GM12891 (cell line): Measurements from ENCODE around the gene EIF1.

Source experiments
- PAX5 ChIP-seq: IDR thresholded peaks from 2 replicates; pipeline ENCODE4 v1.6.1; 2011; ENCODE audit warnings: low read length, moderate library complexity, mild to moderate bottlenecking; ENCODE audit not compliant: insufficient read depth, severe bottlenecking
- POLR2A ChIP-seq: IDR thresholded peaks from 2 replicates; pipeline ENCODE4 v1.6.1; 2011; ENCODE audit warnings: low read depth, low read length, control low read depth
- POLR2AphosphoS5 ChIP-seq: IDR thresholded peaks from 2 replicates; pipeline ENCODE4 v1.6.1; 2011; ENCODE audit warnings: low read depth, low read length, control low read depth
- POU2F2 ChIP-seq: IDR thresholded peaks from 2 replicates; pipeline ENCODE4 v1.6.1; 2011; ENCODE audit warnings: low read depth, mild to moderate bottlenecking, control low read depth, low read length, moderate library complexity
- SPI1 ChIP-seq: IDR thresholded peaks from 2 replicates; pipeline ENCODE4 v1.6.1; 2011; ENCODE audit warnings: low read depth, low read length, control low read depth
- TAF1 ChIP-seq: IDR thresholded peaks from 2 replicates; pipeline ENCODE4 v1.6.1; 2011; ENCODE audit warnings: low read depth, low read length, control low read depth

DNA sequence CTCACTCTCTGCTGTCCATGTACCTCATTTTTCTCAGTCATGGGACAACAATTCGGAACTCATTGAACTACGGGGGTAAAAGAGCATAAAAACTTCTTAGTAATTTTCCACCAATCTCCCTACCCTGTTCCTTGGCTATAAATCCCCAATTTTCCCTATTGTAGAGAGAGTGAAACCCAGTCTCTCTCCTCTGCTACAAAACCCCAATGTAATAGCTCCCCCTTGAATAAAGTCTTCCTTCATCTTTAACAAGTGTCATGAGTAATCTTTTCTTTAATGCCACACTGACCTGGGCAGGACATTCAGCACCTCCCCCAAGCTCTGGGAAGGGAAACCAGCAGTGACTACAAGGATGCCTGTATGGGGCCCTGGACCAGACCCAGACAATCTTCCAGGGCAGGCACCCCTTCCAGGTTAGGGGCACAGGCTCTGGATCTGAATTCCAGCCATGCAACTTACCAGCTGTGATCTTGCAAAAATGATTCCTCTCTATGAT, 10.2 kb upstream of the EIF1 start:
- no peak for TF ChIP-seq SPI1
- TF ChIP-seq POLR2A, result peak; percentile 99
- peak; percentile 99 for TF ChIP-seq POLR2AphosphoS5
- 0 out of 2 replicates have a peak, but pooled peaks have one; percentile 7 for TF ChIP-seq TAF1
- no peak; the same call in 1 of the 2 replicates for TF ChIP-seq POU2F2
- no peak for TF ChIP-seq PAX5
